Putamen (tissue), 1 donor: ENCODE measurements around the gene TMEM240.
"Not testable (repeated sequence)": the region's sequence is repeated elsewhere in the genome, so short reads cannot be mapped to it uniquely, and the experiment has no call there.

Experiments
- DNase-seq: peaks from one replicate; pipeline ENCODE4 v3.0.0-alpha.2; 2016; ENCODE audit warnings: low spot score

The TMEM240 gene

GRCh38 chr1:1494311-1494710 is 46.1 kb downstream of the TMEM240 start:
- not testable (repeated sequence) for DNase-seq

- no peak for DNase-seq
These were observed 48.8 kb downstream of the TMEM240 start for GRCh38 chr1:1491601-1492000.

GRCh38 chr1:1490633-1491230 is 49.7 kb downstream of the TMEM240 start:
- DNase-seq, result no peak

DNA sequence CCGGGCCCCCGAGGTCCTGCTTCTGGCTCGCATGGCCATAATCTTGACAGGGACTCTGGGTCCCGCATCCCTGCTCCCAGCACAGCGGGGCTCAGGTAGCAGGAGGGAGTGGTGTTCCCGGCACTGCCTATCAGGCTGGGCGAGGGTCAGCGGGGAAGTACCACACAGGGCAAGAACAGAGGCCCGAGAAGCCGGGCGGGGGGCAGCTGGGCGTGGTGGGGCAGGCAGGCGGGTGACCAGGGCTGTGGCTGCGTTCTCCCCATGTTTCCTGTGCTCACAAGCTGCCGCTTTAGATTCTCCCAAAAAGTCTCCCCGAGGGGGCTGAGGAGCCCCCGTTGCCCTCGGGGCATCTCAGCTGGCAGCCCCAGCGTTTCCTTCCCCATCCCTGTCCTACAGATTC is 50.6 kb downstream of the TMEM240 start:
- no peak for DNase-seq

- DNase-seq, result no peak
These were observed 51.2 kb downstream of the TMEM240 start for GRCh38 chr1:1489231-1489630.

DNA sequence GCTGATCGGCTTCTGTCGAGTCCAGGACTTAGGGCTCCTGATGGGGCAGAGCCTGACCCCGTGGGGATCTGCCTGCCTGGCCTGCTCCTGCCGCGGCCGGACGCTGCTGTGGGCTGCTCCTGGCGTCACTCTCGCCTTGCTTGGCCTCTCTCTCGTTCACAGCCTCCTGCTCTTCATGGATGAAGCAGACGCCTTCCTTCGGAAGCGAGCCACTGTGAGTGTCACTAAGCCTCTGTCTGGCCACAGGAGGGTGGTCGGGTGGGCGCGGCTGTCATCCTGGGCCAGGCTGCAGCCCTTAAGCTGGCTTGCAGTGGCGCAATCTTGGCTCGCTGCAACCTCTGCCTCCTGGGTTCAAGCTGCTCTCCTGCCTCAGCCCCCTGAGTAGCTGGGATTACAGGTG is 52.7 kb downstream of the TMEM240 start:
- no peak for DNase-seq

DNA sequence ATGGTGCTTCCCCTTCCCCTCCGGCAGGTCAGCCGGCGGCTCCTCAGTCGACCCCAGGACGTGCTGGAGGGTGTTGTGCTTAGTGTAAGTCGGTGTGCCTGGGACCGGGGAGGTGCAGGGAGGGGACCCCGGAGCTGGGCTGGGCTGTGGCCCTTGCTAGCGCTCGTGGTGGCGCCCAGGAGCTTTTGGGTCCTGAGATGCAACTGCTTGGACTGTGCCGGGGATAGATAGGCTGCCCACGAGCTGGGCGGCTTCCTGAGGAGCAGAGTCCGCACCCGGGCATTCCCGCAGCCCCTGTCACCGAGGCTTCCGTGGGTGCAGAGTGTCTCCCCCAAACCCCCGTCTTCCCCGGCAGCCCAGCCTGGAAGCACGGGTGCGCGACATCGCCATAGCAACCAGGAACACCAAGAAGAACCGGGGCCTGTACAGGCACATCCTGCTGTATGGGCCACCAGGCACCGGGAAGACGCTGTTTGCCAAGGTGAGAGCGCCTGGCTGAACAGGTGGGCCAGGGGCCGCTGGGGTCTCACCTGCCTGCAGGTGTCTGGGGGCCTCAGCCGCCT is 54.6 kb downstream of the TMEM240 start:
- not testable (repeated sequence) for DNase-seq

DNA sequence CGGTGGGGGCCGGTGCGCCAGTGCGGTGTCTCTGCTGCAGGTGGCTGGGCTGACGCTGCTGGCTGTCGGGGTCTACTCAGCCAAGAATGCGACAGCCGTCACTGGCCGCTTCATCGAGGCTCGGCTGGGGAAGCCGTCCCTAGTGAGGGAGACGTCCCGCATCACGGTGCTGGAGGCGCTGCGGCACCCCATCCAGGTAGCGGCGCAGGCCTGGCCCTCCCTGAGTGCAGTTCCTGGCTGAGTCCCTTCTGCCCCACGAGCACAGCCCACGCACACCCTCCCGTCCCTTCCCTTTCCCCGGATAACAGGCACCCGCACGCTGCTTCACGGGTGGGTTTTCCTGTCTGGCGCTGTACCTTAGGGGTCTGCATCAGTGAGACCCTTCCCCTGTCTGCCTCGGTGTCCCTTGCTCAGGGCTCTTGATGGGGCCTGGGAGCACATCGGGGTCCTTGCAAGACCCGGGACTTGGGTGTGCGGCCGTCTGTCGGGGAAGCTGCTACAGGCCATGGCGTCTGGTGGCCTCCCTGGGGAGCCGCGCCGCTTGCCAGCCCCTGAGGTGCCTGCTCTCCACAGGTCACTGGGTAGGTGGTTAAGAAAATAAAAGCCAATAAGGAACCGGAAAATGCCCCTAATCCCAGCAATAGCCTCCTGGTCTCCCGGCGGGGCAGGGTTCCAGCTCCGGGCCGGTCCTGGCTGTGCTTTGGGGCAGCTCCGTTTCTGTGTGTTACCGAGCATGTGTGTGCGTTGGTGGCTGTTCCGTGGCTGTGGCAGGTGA is 55.3 kb downstream of the TMEM240 start:
- DNase-seq, result not testable (repeated sequence)
